Posterior vena cava (tissue), 2 donors: ENCODE results near the gene IGSF23. TPM values are rescaled to one million over a fixed set of nuclear protein-coding genes. Genes with fewer than 3 reads are reported as not detected.
"Not testable (repeated sequence)": the region's sequence is repeated elsewhere in the genome, so short reads cannot be mapped to it uniquely, and the experiment has no call there.

ENCODE experiments used
- DNase-seq: peaks from one replicate; pipeline ENCODE4 v3.0.0-alpha.2; 2020; ENCODE audit warnings: low spot score
- intact Hi-C, 2 donors: fragments of 100-400 bp; cut with DNase I; formaldehyde crosslinking; loops; one replicate each; pipeline versions ENCODE4 v1.14.1 to v1.14.2; 2022 to 2023
- total RNA-seq, 2 donors: library from RNA; stranded (reverse); fragmentation: NEBNext Ultra II Directional; extraction: Animal tissue kit (Norgen Biotek cat#: 25700); gene quantifications; one replicate each; pipeline ENCODE4 v1.2.1, GENCODE V29; 2021
- donor health status: DM: yes; HTN: yes; CAD: no.
- donor health status: DM: yes; HTN: yes; CAD: no.

The IGSF23 gene
- total RNA-seq, 2 donors from 2014 or later: not detected

- intact Hi-C loops: no loop called here
- DNase-seq: peak; percentile 93
Observed at GRCh38 chr19:44653977-44654774, 40.8 kb downstream of the IGSF23 start.

- peak; percentile 90 for DNase-seq
- intact Hi-C loops: loop anchor here in 1 of 2 donors (5.0 kb wide), 1 partner anchor 85 kb away; no protein-coding TSS in a partner anchor
Observed at GRCh38 chr19:44657211-44657921, 44.0 kb downstream of the IGSF23 start.

- intact Hi-C loops: loop anchor here in 1 of 2 donors (5.0 kb wide), 1 partner anchor 86 kb away; no protein-coding TSS in a partner anchor
- peak; percentile 5 for DNase-seq
Observed at GRCh38 chr19:44658069-44658733, 44.8 kb downstream of the IGSF23 start.

- peak; percentile 58 for DNase-seq
- intact Hi-C loops: loop anchor here in 1 of 2 donors (5.0 kb wide), 1 partner anchor 88 kb away; no protein-coding TSS in a partner anchor
Observed at GRCh38 chr19:44660081-44660480, 46.7 kb downstream of the IGSF23 start.

- intact Hi-C loops: loop anchor here in 1 of 2 donors (5.0 kb wide), 1 partner anchor 89 kb away; no protein-coding TSS in a partner anchor
- no peak for DNase-seq
Observed at GRCh38 chr19:44661205-44661604, 47.8 kb downstream of the IGSF23 start.

GRCh38 chr19:44661904-44662303 lies 48.5 kb downstream of the IGSF23 start:
- no peak for DNase-seq
- intact Hi-C loops: loop anchor here in 1 of 2 donors (5.0 kb wide), 1 partner anchor 90 kb away; no protein-coding TSS in a partner anchor

- no peak for DNase-seq
- intact Hi-C loops: loop anchor here in 1 of 2 donors (5.0 kb wide), 1 partner anchor 91 kb away; no protein-coding TSS in a partner anchor
Observed at GRCh38 chr19:44662691-44663385, 49.5 kb downstream of the IGSF23 start.

GRCh38 chr19:44663996-44664395 lies 50.6 kb downstream of the IGSF23 start:
- intact Hi-C loops: loop anchor here in 1 of 2 donors (5.0 kb wide), 1 partner anchor 92 kb away; no protein-coding TSS in a partner anchor
- no peak for DNase-seq

- intact Hi-C loops: loop anchor here in 1 of 2 donors (5.0 kb wide), 1 partner anchor 93 kb away; no protein-coding TSS in a partner anchor
- no peak for DNase-seq
Observed at GRCh38 chr19:44664976-44665375, 51.6 kb downstream of the IGSF23 start.

- intact Hi-C loops: no loop called here
- DNase-seq: no peak
Observed at GRCh38 chr19:44666852-44667556, 53.6 kb downstream of the IGSF23 start.

- intact Hi-C loops: no loop called here
- DNase-seq: no peak
Observed at GRCh38 chr19:44668985-44669764, 55.8 kb downstream of the IGSF23 start.

GRCh38 chr19:44670027-44670426 lies 56.7 kb downstream of the IGSF23 start:
- DNase-seq, intact Hi-C loops: not testable (repeated sequence)

- DNase-seq: no peak
- intact Hi-C loops: no loop called here
Observed at GRCh38 chr19:44671400-44671799, 58.0 kb downstream of the IGSF23 start, which contains the start of gene CEACAM19. CEACAM19 (plus strand) TSS chr19:44671482; CDS start chr19:44671932, 450 bp downstream.

- intact Hi-C loops: no loop called here
Observed at GRCh38 chr19:44672226-44672625, 58.9 kb downstream of the IGSF23 start.

GRCh38 chr19:44673510-44673909 lies 60.1 kb downstream of the IGSF23 start:
- no peak for DNase-seq
- intact Hi-C loops: no loop called here

More at GRCh38 chr19:44672226-44672625, 58.9 kb downstream of the IGSF23 start:
- no peak for DNase-seq

- intact Hi-C loops: no loop called here
- DNase-seq: no peak
Observed at GRCh38 chr19:44675521-44675920, 62.2 kb downstream of the IGSF23 start.
